CD4-positive, alpha-beta T cell treated with Interleukin-21 for 1 hour (primary cell): ENCODE data around the gene MCCD1.

Experiments used
- DNase-seq: peaks from one replicate; pipeline ENCODE4 v3.0.0-alpha.2; 2020

The MCCD1 gene

DNA sequence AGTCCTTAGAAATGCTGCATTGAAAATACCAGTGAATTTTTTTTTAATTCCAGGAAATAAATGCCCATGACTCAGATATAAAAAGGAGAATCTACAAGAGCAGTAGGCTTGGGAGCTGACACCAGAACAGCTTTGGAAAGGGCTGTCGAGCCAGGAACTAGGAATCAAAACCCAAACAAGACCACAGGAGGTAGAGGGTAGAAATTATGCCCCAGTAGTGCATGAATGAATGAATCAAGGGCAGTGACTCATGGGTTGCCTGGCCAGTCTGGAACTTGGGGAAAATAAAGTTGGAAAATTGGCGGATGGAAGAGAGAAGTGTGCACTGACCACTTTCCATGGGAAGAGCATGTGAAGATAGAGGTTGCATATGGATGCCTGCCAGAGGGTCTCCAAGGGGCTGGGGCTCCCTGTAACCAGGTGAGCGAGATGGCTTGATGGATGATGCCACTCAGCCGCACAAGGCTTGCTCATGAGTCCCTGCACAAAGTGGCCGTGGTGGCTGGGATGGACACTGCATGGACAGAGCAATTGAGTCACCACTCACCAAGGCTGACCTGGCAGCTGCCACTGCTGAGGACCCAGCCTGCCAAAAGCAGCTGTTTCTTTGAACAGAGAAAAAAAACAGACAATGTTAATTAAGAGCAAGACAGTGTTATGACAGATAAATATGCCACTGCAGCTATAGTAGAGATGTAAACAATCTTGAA lies 15.2 kb upstream of the MCCD1 start:
- no peak for DNase-seq

DNA sequence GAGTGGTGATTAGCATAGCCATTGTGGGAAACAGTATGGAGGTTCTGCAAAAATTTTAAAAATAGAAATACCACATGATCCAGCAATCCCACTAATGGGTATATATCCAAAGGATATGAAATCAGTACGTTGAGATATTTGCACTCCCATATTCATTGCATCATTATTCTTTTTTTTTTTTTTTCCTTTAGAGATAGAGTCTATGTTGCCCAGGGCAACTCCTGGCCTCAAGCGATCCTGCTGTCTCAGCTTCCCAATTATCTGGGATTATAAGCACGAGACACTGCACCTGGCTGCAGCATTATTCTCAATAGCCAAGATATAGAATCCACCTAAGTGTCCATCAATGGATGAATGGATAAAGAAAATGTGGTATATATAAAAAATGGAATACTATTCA lies 6.9 kb upstream of the MCCD1 start:
- no peak for DNase-seq

DNA sequence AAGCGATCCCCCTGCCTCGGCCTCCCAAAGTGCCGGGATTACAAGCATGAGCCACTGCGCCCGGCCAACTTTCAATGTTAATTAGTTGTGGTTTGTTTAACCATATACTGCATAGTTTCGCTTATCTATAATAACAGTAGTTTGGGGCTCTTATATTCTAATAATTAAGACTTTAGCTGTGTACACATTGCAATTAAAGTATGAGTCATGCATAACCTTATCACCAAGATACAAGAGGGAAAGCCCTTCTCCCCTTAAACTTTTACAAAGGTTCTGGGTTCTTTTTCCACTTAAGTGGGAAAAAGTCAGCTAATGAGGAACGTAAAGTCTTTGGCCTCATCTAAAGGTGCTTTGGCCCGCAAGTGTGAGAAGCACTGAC lies 3.2 kb upstream of the MCCD1 start:
- no peak for DNase-seq

DNA sequence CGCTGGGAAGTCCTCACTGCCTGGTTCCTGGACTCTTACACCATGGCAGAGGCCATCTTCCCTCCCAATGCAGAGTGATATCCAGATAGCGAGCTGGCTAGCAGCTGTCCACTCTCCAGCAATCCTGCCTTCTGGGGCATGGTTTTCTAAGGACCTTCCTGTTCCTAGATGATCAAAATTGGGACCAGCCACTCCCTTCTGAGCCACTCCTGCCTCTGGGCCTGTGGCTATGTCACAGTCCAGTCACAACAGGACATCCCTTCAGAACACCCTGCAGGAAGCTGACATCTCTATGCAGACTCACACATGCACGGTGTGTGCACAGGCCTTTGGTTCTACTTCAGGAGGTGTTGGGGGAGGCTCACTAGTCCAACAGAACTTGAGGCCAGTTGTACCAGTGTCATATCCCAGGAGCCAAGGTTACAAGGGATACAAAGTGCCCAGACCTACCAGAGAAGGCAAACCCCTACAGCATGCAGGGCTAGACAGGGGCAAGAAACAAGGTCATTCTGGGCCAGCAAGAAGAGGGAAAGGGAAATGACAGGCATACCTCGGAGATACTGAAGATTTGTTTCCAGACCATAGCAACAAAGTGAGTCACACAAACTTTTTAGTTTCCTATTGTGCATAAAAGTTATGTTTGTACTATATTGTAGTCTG lies 2.7 kb upstream of the MCCD1 start:
- DNase-seq: no peak

DNA sequence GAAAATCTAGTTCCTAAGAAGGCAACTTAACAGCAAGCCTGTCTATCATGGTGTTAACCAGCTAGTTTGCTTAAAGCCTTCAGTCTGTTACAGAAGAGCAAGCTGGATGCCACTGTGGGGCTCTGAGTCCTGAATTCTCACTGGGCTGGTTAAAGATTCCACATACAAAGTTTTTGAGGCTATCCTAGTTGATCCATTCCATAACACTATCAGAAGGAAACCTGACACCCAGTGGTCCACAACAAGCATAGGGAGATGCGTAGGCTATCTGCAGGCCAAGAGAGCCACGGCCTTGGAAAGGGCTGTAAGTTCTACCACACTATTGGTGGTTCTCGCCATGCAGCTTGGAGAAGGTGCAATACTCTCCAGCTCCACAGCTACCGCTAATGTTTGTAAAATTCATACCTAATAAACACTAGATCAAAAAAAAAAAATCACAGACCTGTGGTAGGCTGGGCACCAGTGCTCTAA lies 420 bp upstream of the MCCD1 start:
- DNase-seq: no peak

DNA sequence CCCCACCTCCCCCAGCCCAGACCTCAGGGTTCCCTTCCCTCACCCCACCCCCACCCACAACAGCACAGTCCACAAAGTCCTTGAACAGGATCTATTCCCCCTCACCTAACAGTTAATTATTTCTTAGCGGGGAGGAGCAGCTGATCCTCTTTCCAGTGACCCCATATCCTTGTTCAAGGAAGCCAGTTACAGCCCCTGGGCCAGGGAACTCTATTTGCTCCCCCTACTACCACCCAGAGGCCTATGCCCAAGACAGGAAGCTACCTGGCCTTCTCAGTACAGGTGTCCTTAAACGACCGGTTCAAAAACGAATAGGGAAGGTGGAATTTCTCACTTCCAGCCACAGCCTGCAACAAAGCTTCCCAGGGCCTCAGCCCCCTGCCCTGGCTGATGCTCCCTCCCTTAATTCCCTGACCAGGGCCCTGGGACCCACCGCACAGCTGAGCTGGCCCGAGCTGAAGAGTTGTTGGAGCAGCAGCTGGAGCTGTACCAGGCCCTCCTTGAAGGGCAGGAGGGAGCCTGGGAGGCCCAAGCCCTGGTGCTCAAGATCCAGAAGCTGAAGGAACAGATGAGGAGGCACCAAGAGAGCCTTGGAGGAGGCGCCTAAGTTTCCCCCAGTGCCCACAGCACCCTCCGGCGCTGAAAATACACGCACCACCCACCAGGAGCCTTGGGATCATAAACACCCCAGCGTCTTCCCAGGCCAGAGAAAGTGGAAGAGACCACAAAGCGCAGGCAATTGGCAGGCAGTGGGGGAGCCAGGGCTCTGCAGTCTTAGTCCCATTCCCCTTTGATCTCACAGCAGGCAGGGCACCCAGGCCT lies 778 bp downstream of the MCCD1 start:
- no peak for DNase-seq

DNA sequence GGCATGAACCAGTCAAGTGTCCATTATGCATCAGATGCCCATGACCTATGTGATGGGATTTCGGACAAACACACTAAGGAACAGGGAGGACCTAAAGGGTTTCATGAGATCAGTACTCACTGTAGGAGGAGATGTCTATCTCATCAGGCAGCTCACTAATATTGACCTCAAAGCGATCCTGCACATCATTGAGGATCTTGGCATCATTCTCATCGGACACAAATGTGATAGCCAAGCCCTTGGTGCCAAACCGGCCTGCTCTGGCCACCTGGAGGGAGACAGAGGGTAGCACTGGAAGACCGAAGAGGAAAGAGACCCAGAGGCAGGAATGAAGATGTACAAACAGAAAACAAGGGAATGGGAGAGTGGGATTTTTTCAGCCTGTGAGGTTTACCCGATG lies 1.9 kb downstream of the MCCD1 start:
- DNase-seq: no peak

DNA sequence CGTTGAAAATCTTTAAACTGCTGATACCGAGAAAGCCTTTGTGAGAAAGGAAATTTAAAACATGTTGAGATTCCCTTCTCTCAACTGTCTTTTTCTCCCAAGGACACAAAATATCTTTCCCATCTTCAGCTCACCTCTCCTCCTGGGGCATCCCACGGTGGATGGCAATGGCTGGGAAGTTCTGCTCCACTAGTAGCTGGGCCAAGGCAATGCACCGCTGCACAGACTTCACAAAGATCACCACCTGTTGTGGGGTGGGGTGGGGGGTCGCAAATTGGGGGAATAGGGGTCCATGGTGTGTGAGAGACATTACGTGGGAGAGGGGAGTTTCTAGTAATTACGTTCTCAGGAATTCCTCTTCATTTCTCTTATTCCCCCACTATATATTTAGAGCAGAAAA lies 2.4 kb downstream of the MCCD1 start:
- no peak for DNase-seq

DNA sequence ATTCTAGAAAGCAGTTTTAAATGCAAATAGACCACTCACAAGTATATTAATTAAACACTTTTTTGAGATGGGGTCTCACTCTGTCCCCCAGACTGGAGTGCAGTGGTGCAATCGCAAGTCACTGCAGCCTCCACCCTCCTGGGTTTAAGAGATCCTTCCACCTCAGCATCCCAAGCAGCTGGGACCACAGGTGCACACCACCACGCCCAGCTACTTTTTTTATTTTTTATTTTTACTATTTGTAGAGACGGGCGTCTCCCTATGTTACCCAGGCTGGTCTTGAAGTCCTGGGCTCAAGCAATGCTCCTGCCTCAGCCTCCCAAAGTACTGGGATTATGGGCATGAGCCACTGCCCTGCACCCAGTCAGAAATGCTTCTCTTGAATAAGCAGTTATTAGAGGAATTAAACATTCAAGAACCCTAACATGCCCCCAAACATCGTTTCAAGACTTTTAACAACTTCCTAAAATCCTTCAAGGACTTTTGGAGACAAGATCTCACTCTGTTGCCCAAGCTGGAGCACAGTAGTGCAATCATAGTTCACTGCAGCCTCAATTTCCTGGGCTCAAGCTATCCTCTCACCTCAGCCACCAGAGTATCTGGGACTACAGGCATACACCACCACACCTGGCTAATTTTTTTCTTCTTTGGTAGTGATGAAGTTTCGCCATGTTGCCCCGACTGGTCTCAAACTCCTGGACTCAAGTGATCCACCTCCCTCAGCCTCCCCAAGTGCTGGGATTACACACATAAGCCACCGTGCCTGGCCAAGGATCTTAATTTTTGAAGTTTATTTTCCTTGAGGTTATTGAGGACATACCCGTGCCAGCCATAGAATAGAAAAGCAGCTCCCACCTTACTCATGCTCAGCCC lies 3.2 kb downstream of the MCCD1 start:
- no peak for DNase-seq

DNA sequence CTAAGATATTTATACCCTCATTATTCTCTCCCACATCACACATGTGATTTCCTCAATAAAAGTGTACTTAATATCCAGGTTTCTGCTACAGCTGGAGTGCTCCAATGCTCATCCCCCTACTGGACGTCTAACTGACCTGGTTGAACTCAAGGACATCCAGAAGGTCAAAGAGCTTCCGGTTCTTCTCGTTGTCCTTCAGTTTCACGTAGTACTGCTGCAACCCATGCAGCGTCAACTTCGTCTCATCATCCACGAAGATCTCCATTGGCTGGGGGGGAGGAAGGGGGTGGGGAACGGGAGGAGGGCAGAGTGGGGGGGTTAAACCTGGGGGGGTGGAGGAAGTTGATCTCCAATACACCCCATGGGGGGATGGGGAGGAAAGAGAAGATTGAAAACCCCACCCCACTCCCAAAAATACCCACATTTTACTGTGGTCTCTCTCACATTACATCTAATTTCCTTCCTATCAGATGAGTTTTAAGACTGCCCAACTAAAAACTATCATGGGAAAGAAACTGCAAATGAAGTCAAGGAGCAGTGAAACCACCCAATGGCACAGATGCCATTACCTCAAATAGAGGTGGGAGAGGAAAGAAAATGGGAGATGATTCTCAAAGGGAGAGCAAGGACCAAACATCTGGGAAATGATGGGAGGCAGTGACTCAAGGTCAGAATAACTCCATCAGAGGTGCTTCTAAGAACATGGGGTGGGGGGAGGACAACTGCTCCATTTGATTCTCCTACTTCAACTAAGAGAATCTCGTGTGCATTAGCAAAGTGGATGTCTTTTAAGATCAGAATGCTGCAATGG lies 4.1 kb downstream of the MCCD1 start:
- no peak for DNase-seq

DNA sequence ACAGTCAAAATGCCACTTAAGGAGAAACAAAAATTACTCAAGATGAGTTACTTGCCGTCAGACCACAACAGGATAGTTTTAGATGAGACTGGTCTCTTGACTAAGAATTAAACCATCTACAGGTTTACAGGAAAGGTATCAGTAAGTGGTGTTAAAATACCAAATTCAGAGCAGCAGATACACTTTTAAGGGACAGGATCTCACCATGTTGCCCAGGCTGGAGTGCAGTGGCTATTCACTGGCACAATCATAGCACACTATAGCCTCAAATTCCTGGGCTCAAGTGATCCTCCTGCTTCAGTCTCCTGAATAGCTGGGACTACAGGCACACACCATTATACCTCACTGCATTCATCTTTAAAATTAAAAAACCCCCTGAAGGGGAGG lies 4.7 kb downstream of the MCCD1 start:
- no peak for DNase-seq

DNA sequence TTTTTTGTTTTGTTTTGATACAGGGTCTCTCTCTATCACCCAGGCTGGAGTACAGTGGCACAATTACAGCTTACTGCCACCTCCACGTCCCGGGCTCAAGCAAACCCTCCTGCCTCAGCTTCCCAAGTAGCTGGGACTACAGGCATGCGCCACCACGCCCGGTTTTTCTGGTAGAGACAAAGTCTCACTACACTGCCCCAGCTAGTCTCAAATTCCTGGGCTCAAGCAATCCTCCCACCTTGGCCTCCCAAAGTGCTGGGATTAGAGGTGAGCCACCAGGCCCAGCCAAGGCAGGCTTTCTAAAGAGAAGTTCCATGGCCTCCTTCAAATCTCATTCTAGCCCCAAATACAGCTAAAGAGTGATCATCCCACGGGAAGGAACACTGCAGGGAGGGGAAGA lies 5.2 kb downstream of the MCCD1 start:
- DNase-seq: no peak

DNA sequence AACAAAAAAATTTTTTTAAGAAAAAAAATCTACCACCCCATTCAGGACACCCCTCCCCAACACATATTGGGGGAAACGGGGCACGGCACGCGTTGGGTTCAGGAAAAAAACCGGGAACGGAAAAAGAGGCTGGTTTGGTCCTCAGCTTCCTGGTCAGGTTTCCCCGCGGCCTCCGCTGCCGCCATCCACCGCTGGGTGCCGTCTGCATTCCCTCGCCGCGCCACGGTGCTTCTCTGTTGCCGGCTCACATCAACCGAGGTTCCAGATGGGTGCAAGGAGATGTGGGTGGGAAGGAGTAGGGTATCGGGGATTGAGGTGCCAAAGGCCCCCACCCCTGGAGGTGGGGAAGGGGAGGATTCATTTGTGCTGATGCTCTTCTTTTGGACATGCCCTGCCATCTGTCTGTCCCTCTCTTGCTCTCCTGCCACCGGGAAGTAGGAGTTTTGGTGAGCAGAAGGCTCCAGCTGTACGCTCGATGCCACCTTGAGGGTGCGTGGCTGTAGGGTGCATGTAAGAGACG lies 5.8 kb downstream of the MCCD1 start:
- DNase-seq: no peak

DNA sequence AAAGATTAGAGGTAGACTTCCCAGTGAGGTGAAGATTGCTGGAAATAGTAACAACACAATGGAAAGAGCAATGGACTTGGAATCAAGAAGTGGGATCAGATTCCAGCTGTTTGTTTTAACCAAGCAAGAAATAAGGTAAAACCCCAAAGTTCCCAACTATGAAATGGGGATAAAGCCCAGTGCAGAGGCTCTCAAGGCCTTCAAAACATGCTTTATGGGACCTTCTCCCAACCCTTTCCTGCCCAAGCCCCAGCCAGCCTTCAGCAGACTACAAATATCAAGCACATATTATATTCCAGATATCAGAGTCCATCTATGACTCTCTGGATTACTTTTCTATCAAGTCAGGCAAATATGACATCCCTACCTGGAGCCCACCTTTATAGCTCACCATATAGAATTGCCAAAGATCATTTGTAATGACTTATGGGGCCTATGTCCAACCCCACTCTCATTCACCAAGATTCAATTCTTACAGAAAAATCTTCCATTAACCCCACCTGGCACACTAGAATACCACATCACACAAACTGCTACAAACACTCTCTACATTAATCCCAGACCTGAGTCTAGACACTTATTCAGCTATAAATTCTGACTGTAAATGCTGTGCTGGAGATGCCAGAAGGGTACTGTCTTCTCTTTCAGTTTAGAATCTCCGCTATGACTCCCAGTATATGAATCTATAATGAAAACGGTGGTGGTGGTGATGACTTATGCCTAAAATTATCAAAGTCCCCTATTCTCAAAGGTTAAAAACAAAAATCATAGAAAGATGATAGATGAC lies 7.0 kb downstream of the MCCD1 start:
- no peak for DNase-seq

DNA sequence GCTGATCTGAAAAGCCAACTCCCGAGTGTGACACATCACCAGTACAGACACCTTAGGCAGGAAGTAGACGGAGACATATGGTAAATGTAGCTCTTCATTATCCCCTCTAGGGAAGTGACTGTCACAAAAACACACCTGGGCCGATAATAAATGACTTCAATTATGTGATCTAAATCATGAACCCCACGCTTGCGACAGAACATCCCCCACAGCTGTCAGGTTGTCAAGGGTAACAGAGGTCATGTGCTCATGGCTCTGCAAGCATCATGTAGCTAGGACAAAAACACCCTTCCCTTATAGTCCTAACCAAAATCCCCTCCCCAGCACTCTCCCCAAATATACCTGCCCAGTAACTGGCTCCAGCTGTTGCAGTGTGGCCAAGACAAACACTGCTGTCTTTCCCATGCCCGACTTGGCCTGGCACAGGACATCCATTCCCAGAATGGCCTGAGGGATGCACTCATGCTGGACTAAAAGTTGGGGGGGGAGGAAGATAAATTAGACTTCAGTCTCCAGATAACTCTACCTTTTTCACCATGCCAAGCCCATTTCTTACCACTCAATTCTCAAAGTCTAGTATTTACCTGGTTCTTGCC lies 10.1 kb downstream of the MCCD1 start:
- peak; percentile 47 for DNase-seq

DNA sequence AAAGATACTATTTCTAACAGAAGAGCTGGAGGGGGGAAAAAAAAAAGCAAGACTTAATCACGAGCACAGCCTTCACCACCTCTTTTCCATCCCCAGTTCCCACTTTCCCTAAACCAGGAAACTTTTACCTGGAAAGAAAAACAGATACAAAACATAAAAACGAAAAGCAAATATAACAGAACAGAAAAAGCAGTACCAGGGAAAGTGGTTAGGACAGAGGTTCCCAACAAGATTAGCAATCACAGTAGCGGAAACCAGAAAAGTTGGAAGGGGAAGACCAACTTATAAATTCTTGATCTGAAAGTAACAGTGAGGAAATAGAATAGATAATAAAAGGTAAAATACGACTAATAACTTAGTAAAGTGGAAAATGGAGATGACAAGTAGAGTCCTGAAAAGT lies 11.9 kb downstream of the MCCD1 start:
- DNase-seq: no peak

DNA sequence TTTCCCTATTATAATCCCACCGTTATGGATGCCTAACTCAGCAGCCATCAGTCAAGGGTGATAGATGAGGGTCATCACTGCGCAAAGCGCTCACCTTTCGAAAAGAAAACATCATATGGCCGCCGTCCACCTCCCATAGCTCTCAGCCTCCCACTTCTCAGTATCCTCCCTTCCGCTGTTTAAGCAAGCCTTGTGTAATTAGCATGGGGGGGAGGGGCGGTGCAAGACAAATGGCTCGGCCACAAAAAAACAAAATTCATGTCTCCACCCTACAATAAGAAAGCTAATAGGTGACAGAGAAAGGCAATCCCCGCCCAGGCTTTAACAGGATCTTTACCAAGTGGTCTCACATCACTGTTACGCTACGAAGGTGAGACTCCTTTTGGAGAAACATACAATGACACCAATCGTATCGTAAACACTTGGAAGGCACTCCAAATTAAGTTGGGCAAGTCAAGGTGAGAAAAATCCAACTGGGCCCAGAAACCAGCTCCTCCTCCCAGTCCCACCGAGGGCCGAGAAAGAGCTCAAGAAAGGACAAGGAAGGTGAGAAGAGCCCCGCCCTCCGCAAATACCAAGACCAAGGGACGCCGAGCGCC lies 12.4 kb downstream of the MCCD1 start:
- peak; percentile 85 for DNase-seq

DNA sequence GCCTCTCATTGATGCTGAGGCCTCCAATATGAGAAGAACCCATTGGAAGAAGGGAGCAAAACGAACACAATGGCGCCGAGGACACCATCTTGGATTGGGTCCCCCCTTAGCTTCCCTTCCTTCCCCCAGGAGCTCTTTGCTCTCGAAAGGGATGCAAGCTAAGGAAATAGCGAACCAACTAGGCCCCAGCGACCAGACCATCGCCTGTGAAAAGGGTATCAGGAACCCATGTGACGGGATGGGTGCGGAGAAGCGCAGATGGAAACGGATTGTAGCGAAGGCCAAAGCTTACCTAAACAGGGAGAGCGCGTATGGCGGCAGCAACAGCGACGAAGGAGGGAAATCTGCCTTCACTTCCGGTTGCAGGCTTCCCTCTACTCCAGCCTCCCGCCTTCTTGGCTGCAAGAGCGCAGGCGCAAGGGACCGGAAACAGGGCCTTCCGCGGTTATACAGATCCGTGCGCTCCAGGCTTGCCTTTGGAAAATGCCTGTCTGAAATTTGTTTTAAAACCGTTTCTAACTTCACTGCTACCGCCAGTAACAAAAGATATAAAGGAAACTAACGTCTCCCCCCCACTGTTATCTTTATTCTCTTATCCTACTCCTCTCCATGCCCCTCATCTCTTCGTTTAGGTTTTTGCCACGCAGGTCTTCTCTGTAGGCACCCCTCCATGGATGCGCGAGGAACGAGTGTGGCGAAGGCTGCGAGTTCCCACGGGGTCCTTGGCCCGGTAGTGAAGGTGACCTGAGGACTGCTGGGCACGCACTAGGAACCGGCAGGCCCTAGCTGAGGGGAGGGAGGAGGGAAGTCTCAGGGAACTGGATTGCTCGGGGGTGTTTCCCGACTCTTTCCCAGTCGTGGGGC lies 13.1 kb downstream of the MCCD1 start, which contains the start of gene DDX39B:
DDX39B (minus strand) TSS at position 346 of the 864 bp plus-strand sequence. CDS start 1,471 bp downstream, outside the sequence.
- DNase-seq: peak; percentile 96

DNA sequence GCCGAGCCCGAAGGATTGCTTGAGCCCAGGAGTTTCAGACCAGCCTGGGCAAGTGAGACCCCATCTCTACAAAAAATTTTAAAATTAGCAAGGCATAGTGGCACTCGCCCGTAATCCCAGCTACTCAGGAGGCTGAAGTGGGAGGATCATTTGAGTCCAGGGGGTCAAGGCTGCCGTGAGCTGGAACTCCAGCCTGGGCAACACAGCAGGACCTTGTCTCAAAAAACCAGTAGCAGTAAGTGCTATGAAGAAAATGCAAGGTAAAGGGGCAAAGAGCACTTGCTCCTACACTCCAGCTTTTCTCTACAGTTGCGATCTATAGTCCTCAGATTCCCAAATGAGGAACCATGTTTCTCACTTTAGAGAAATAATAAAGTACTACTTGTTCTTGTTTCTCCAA lies 14.9 kb downstream of the MCCD1 start:
- no peak for DNase-seq
